ENCODE data around the gene IL17C. TPM values are rescaled to one million over a fixed set of nuclear protein-coding genes. Genes with fewer than 3 reads are reported as not detected.

The IL17C gene
- total and polyA plus RNA-seq, 2 of the 8 experiments (the other 6 are each of a cell fraction or from before 2014, with no cell fraction given) = 1.1 to 1.9 TPM

GRCh38 chr16:88651276-88651988 is 13.1 kb downstream of the IL17C start (continued):
- no peak for TF ChIP-seq USF2 (IDR thresholded peaks at IDR 0.05; ENCODE audit: low read length)

All from H1 (cell line).